ENCODE measurements around the gene FOS. TPM values are rescaled to one million over a fixed set of nuclear protein-coding genes. Genes with fewer than 3 reads are reported as not detected.
A peak's percentile ranks its signal among the peaks of the same experiment; 100 is the strongest.

Gene FOS
- total RNA-seq, 1 donor from 2014 or later: 2.7 TPM

GRCh38 chr14:75250800-75251199, 27.8 kb upstream of the FOS start:
- no peak for DNase-seq (ENCODE audit: low read depth)
- H3K4me3 ChIP-seq (ENCODE audit: low read depth, low read length): no peak overlapping the region
- TF ChIP-seq CTCF (conservative IDR thresholded peaks at IDR 0.05; ENCODE audit: low read depth, low read length): no peak

- no peak for TF ChIP-seq CTCF (conservative IDR thresholded peaks at IDR 0.05; ENCODE audit: low read depth, low read length)
- H3K4me3 ChIP-seq (ENCODE audit: low read depth, low read length): no peak overlapping the region
- no peak for DNase-seq (ENCODE audit: low read depth)
These were observed 26.3 kb upstream of the FOS start for GRCh38 chr14:75252254-75252837.

GRCh38 chr14:75254381-75254822, 24.2 kb upstream of the FOS start:
- TF ChIP-seq CTCF (conservative IDR thresholded peaks at IDR 0.05; ENCODE audit: low read depth, low read length): no peak
- H3K4me3 ChIP-seq (ENCODE audit: low read depth, low read length): no peak overlapping the region
- no peak for DNase-seq (ENCODE audit: low read depth)

- no peak overlapping the region for H3K4me3 ChIP-seq (ENCODE audit: low read depth, low read length)
- DNase-seq (ENCODE audit: low read depth): no peak
- TF ChIP-seq CTCF (conservative IDR thresholded peaks at IDR 0.05; ENCODE audit: low read depth, low read length): no peak
These were observed 23.6 kb upstream of the FOS start for GRCh38 chr14:75254901-75255584.

GRCh38 chr14:75258079-75258802, 20.4 kb upstream of the FOS start:
- no peak for DNase-seq (ENCODE audit: low read depth)
- H3K4me3 ChIP-seq (ENCODE audit: low read depth, low read length): peak overlapping the region; percentile 47
- no peak for TF ChIP-seq CTCF (conservative IDR thresholded peaks at IDR 0.05; ENCODE audit: low read depth, low read length)

- TF ChIP-seq CTCF (conservative IDR thresholded peaks at IDR 0.05; ENCODE audit: low read depth, low read length): no peak
- H3K4me3 ChIP-seq (ENCODE audit: low read depth, low read length): peak overlapping the region; percentile 47
- peak; percentile 94 for DNase-seq (ENCODE audit: low read depth)
These were observed 19.7 kb upstream of the FOS start for GRCh38 chr14:75258803-75259509.
